GM12878 (cell line): ENCODE measurements around the gene TSPAN31. TPM values are rescaled to one million over a fixed set of nuclear protein-coding genes. Genes with fewer than 3 reads are reported as not detected.

Experiments
- ATAC-seq: fragments of 200-7000 bp; cut with Tn5 transposase; 3 replicates; pipeline ENCODE4 v1.9.1; 2020; ENCODE audit warnings: mild to moderate bottlenecking, moderate library complexity
- BruUV-seq: library from RNA; stranded (reverse); fragments of 400-500 nt; replicated peaks from 2 replicates; lab custom pipeline; 2021; lab: Mats Ljungman, UMichigan
- CTCF ChIA-PET: fragments of 300-600 bp; sonication (Branson Sonifier 250); formaldehyde crosslinking; extraction: SDS; loops from one replicate; lab custom pipeline; 2021; ENCODE audit warnings: inconsistent platforms; lab: Yijun Ruan, JAX
- POLR2A ChIA-PET: fragments of 350-600 bp; formaldehyde crosslinking; extraction: SDS; loops from one replicate; lab custom pipeline; 2021; ENCODE audit warnings: inconsistent platforms; lab: Charles Lee
- RAD21 ChIA-PET: fragments of 300-600 bp; sonication (Branson Sonifier 250); formaldehyde crosslinking; loops from one replicate; lab custom pipeline; 2023; ENCODE audit warnings: antibody characterized with exemption; ENCODE audit not compliant: unreplicated experiment; lab: Charles Lee
- SMC1A ChIA-PET: fragments of 300-600 bp; sonication (Branson Sonifier 250); formaldehyde crosslinking; loops from one replicate; lab custom pipeline; 2023; ENCODE audit not compliant: unreplicated experiment, uncharacterized antibody; lab: Charles Lee
- DNase-seq: peaks from one replicate; pipeline ENCODE4 v3.0.0-alpha.2; 2011; ENCODE audit warnings: low read depth, low spot score
- FAIRE-seq: peaks from 3 replicates; lab custom pipeline; 2011; peaks lifted over from hg19 to GRCh38; lab: Jason Lieb, UNC
- H2AFZ ChIP-seq: 2 replicates; pipeline ENCODE4 v1.6.0; 2011; ENCODE audit warnings: low read depth, low read length, control low read depth; ENCODE audit not compliant: control insufficient read depth
- H3K27ac ChIP-seq: 2 replicates; pipeline ENCODE4 v1.5.1; 2011; ENCODE audit warnings: control low read depth; ENCODE audit not compliant: control insufficient read depth, insufficient read depth
- H3K27me3 ChIP-seq, 2 experiments: replicated peaks in 1 of 2; 2 replicates each; pipeline versions ENCODE4 v1.6.0 to v1.6.1; 2011; ENCODE audit warnings: low read length in 1 of 2; ENCODE audit not compliant: control insufficient read depth in 2 of 2, insufficient read depth in 2 of 2
- H3K36me3 ChIP-seq, 2 experiments: 2 replicates each; pipeline ENCODE4 v1.5.1; 2011; ENCODE audit warnings: low read length in 1 of 2; ENCODE audit not compliant: control insufficient read depth in 2 of 2, insufficient read depth in 2 of 2
- H3K4me1 ChIP-seq: 2 replicates; pipeline ENCODE4 v1.6.1; 2011; ENCODE audit warnings: mild to moderate bottlenecking, low read length, moderate library complexity, mixed read lengths; ENCODE audit not compliant: control insufficient read depth, insufficient read depth
- H3K4me2 ChIP-seq: 2 replicates; pipeline ENCODE4 v1.6.0; 2011; ENCODE audit warnings: control low read depth; ENCODE audit not compliant: control insufficient read depth, insufficient read depth
- H3K4me3 ChIP-seq: fragments of 200-600 bp; sonication (generic); 2 replicates; pipeline ENCODE4 v1.5.1; 2016
- H3K79me2 ChIP-seq: 2 replicates; pipeline ENCODE4 v1.6.0; 2011; ENCODE audit warnings: low read length; ENCODE audit not compliant: control insufficient read depth, insufficient read depth
- H3K9ac ChIP-seq: 2 replicates; pipeline ENCODE4 v1.8.0; 2011; ENCODE audit warnings: low read length, control low read depth, mixed read lengths; ENCODE audit not compliant: control insufficient read depth, insufficient read depth
- H3K9me3 ChIP-seq: replicated peaks from 3 replicates; pipeline ENCODE4 v1.5.1; 2011; ENCODE audit warnings: mild to moderate bottlenecking, low read length; ENCODE audit not compliant: control insufficient read depth, insufficient read depth
- H4K20me1 ChIP-seq: 2 replicates; pipeline ENCODE4 v1.6.0; 2011; ENCODE audit not compliant: control insufficient read depth, insufficient read depth
- EZH2 ChIP-seq: IDR thresholded peaks from 2 replicates; pipeline ENCODE4 v1.6.1; 2012; ENCODE audit warnings: low read depth, mild to moderate bottlenecking, control low read depth, inconsistent platforms, low read length, borderline replicate concordance; ENCODE audit not compliant: control insufficient read depth
- PAX5 ChIP-seq: IDR thresholded peaks from 2 replicates; pipeline ENCODE4 v1.6.1; 2011; ENCODE audit warnings: low read depth, low read length, borderline replicate concordance
- POLR2AphosphoS5 ChIP-seq: IDR thresholded peaks from 2 replicates; pipeline ENCODE4 v1.6.1; 2011; ENCODE audit warnings: mild to moderate bottlenecking, low read length, inconsistent platforms
- WGBS: methylation state at CpG from one replicate; pipeline ENCODE4 v1.1.6; 2016; ENCODE audit warnings: low lambda C conversion rate; ENCODE audit not compliant: insufficient replicate concordance, insufficient coverage; ENCODE audit errors: missing lambda C conversion rate; 5-methylcytosine and 5-hydroxymethylcytosine counted together
- in situ Hi-C: fragments of 300-500 bp; cut with MboI; formaldehyde crosslinking; loops from 9 replicates; pipeline ENCODE4 v1.14.3; 2018; ENCODE audit warnings: mixed read lengths
- intact Hi-C: fragments of 100-400 bp; cut with micrococcal nuclease; formaldehyde crosslinking; loops from one replicate; pipeline ENCODE4 v1.14.2; 2022; ENCODE audit not compliant: unreplicated experiment
- polyA plus RNA-seq, 11 experiments: library from polyadenylated mRNA; depleted of rRNA in 4 of 11; unstranded in 6 of 11; stranded (reverse) in 5 of 11; fragments of >200 nt; fragmentation: Nextera tagmentation in 4 of 11; fragmentation: Illumina TruSeq in 1 of 11; extraction: Ambion mirVana in 4 of 11; extraction: Trizol in 1 of 11; gene quantifications; 1 replicate in 1 of 11; 2 replicates in 10 of 11; pipeline versions ENCODE4 v1.2.1 to v1.2.3, GENCODE V29; 2011 to 2016; ENCODE audit warnings: inconsistent platforms in 2 of 11, missing spikeins in 2 of 11, low read depth in 1 of 11
- total RNA-seq, 4 experiments: library from RNA; depleted of rRNA in 3 of 4; stranded (reverse); fragments of >200 nt in 3 of 4; fragmentation: Illumina TruSeq in 1 of 4; extraction: Trizol in 1 of 4; gene quantifications; 2 replicates each; pipeline versions ENCODE4 v1.2.1 to v1.2.3, GENCODE V29; 2013 to 2021

TSPAN31 gene
- total and polyA plus RNA-seq, 10 of the 15 experiments (the other 5 are each of a cell fraction or from before 2014, with no cell fraction given) = 11.8 to 32.2 (median 24.7) TPM

GRCh38 chr12:57765698-57766463 lies 21.0 kb downstream of the TSPAN31 start:
- peak overlapping the region; percentile 95 for H3K4me2 ChIP-seq
- H3K36me3 ChIP-seq = peaks cover 0 to 4% of the 10 kb centered on the region in 2 experiments; a peak in 2 of 4 replicates
- ATAC-seq (peak; percentile 21), FAIRE-seq (no peak), DNase-seq (no peak)
- no peaks in the 10 kb centered on the region for H4K20me1 ChIP-seq
- RAD21 ChIA-PET = no interaction called here
- H3K4me3 ChIP-seq = peak overlapping the region; percentile 65; the same call in 1 of the 2 replicates
- H2AFZ ChIP-seq = peak overlapping the region; percentile 81; the same call in 1 of the 2 replicates
- H3K27ac ChIP-seq = no peak overlapping the region
- H3K9me3 ChIP-seq = no peaks in the 10 kb centered on the region
- intact Hi-C loops (no loop called here), in situ Hi-C loops (no loop called here)
- 18% methylated on average over 40 of the region's 40 CpGs for WGBS
- H3K79me2 ChIP-seq = no peaks in the 10 kb centered on the region
- no TSS peak for BruUV-seq
- SMC1A ChIA-PET = interaction anchor here (1.7 kb wide), 1 partner anchor 9 kb away, joined by 5 read pairs; no protein-coding TSS in a partner anchor
- CTCF ChIA-PET = interaction anchor here (1.0 to 7.3 kb wide), 2 partner anchors 10 kb away, joined by 4 to 62 read pairs; partner anchors contain the start of gene MARCHF9
- TF ChIP-seq EZH2 (0 out of 2 replicates have a peak, but pooled peaks have one; percentile 16), PAX5 (no peak), POLR2AphosphoS5 (no peak)
- peaks cover 22% of the 10 kb centered on the region for H3K4me1 ChIP-seq
- H3K27me3 ChIP-seq = peaks cover 11 to 23% of the 10 kb centered on the region in 2 experiments; a peak in 3 of 4 replicates
- H3K9ac ChIP-seq = no peak overlapping the region
- POLR2A ChIA-PET = interaction anchor here (0.8 kb wide), 1 partner anchor 24 kb away, joined by 3 read pairs; no protein-coding TSS in a partner anchor
